Measurements from ENCODE around the gene RFX6.
"Not testable (repeated sequence)": the region's sequence is repeated elsewhere in the genome, so short reads cannot be mapped to it uniquely, and the experiment has no call there.

The RFX6 gene, protein sequence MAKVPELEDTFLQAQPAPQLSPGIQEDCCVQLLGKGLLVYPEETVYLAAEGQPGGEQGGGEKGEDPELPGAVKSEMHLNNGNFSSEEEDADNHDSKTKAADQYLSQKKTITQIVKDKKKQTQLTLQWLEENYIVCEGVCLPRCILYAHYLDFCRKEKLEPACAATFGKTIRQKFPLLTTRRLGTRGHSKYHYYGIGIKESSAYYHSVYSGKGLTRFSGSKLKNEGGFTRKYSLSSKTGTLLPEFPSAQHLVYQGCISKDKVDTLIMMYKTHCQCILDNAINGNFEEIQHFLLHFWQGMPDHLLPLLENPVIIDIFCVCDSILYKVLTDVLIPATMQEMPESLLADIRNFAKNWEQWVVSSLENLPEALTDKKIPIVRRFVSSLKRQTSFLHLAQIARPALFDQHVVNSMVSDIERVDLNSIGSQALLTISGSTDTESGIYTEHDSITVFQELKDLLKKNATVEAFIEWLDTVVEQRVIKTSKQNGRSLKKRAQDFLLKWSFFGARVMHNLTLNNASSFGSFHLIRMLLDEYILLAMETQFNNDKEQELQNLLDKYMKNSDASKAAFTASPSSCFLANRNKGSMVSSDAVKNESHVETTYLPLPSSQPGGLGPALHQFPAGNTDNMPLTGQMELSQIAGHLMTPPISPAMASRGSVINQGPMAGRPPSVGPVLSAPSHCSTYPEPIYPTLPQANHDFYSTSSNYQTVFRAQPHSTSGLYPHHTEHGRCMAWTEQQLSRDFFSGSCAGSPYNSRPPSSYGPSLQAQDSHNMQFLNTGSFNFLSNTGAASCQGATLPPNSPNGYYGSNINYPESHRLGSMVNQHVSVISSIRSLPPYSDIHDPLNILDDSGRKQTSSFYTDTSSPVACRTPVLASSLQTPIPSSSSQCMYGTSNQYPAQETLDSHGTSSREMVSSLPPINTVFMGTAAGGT

DNA sequence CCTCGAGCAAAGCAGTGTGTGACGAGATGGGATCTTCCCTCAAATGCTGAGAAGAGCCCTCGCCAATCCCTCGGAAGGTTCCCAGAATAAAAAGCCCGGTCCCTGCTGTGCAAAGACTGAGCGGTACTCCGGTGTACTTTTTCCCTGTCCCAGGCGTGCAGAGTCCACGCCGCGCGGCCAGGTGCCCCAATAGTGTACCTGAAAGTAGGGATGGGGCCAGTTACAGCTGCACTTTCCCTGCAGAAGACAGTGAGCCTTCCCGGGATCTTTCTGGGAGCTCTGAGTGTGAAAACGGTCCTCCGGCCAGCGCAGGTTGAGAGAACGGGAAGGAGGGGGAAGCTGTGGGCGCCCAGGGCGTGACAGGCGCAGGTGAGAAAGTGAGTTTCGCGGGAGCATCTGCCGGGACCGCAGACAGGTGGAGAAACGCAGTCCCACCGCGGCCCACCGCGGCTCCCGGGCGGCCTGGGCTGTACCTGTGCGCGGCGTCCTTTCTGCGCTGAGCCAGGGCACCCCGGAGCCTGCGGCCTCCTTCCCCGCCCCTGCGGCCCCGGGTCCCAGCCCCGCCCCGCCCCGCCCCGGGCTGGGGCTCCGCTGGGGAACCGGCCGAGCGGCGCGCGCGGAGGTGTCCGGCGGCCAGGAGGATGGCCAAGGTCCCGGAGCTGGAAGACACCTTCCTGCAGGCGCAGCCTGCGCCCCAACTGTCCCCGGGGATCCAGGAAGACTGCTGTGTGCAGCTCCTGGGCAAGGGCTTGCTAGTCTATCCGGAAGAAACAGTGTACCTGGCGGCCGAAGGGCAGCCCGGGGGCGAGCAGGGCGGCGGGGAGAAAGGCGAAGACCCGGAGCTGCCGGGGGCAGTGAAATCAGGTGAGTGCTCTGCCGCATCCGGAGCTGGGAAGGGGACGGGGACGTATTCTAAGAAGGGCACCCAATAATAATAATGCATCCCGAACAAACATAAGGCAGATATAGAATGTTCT lies at the start of gene RFX6:
TSS of gene RFX6 (plus strand) at position 608 of the 977 bp plus-strand sequence. CDS start at position 642, 34 bp downstream.
- peaks cover 4% of the 10 kb centered on the region for H3K9me3 Mint-ChIP-seq
- H3K27ac Mint-ChIP-seq: no peak within 1 kb of the TSS
- peaks cover 8% of the 10 kb centered on the region for H3K4me1 Mint-ChIP-seq
- DNase-seq (no peak), ATAC-seq (peak; percentile 15)
- H3K27me3 Mint-ChIP-seq: peaks cover 38% of the 10 kb centered on the region
- no peaks in the 10 kb centered on the region for H3K36me3 Mint-ChIP-seq (ENCODE audit: low read depth)
- H3K4me3 Mint-ChIP-seq: peak within 1 kb of the TSS; percentile 40

DNA sequence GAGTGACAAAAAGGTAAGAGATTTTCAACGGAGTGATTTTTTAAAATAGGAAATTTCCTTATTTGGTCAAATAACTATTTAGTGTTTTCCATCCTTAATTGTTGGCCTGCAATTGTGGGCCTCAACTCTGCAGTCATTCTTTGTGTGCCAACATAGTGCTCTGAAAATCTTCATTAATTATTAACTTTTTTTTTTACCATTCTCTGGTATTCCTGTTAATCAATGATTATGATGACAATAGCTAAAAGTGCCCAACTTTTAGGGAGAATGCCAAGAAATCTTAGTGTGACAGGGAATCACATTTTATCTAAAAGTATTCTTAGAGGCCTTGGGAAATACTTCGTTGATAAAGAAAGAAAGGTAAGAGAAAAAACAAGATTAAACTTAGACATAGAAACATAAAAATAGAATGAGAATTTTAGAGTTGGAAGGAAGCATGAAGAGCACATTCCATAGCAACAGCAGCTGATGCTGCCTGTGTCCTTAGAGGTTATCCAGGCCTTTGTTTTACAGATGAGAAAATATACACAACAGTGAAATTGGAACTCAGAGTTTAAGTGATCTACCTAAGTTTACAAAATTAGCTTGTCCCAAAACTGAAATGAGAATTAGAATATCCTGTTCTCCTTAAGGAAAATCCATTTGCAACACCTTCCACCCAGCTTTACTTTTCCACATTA lies 49.3 kb upstream of the RFX6 start:
- Mint-ChIP-seq H3K27ac (no peak overlapping the region), H3K9me3 (peaks cover 6% of the 10 kb centered on the region), H3K4me3 (no peak overlapping the region), H3K27me3 (no peaks in the 10 kb centered on the region), H3K36me3 (ENCODE audit: low read depth) (no peaks in the 10 kb centered on the region), H3K4me1 (no peaks in the 10 kb centered on the region)
- DNase-seq: no peak
- no peak for ATAC-seq

DNA sequence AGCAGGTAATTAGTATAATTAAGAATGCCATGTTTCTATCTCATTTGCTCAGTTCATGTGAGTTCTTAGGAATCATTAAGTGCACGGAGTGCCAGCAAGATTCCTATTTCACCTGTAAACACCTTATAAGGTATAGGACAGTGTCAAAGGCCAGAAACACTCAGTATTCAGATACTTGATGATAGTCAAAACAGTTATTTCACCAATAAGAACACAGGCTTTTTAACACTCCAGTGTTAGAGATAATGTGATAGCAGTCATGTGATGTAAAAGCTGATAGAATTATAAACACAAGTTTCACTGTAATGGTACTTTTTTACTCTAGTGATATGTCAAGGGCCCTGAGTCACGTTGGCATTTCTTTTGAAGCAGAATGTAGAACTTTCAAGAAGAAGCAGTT lies 48.1 kb upstream of the RFX6 start, which contains the start of gene GPRC6A:
TSS of gene GPRC6A (minus strand) at position 101 of the 400 bp plus-strand sequence. CDS start at position 31, 70 bp downstream.
- Mint-ChIP-seq H3K27ac (no peak within 1 kb of the TSS), H3K36me3 (ENCODE audit: low read depth) (no peaks in the 10 kb centered on the region), H3K27me3 (no peaks in the 10 kb centered on the region), H3K4me1 (no peaks in the 10 kb centered on the region), H3K9me3 (no peaks in the 10 kb centered on the region), H3K4me3 (no peak within 1 kb of the TSS)
- no peak for ATAC-seq
- no peak for DNase-seq

DNA sequence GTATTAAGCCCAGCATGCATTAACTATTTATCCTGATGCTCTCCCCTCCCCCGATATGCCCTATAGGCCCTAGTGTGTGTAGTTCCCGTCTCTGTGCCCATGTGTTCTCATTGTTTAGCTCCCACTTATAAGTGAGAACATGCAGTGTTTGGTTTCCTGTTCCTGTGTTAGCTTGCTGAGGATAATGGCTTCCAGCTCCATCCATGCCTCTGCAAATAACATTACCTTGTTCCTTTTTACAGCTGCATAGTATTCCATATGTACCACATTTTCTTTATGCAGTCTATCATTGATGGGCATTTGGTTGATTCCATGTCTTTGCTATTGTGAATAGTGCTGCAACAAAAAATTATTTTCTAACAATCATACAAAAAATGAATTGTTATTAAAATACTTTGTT lies 42.5 kb upstream of the RFX6 start:
- H3K27me3 Mint-ChIP-seq; H3K27ac Mint-ChIP-seq; H3K36me3 Mint-ChIP-seq (ENCODE audit: low read depth); H3K4me3 Mint-ChIP-seq; DNase-seq; H3K4me1 Mint-ChIP-seq; ATAC-seq; H3K9me3 Mint-ChIP-seq: not testable (repeated sequence)

DNA sequence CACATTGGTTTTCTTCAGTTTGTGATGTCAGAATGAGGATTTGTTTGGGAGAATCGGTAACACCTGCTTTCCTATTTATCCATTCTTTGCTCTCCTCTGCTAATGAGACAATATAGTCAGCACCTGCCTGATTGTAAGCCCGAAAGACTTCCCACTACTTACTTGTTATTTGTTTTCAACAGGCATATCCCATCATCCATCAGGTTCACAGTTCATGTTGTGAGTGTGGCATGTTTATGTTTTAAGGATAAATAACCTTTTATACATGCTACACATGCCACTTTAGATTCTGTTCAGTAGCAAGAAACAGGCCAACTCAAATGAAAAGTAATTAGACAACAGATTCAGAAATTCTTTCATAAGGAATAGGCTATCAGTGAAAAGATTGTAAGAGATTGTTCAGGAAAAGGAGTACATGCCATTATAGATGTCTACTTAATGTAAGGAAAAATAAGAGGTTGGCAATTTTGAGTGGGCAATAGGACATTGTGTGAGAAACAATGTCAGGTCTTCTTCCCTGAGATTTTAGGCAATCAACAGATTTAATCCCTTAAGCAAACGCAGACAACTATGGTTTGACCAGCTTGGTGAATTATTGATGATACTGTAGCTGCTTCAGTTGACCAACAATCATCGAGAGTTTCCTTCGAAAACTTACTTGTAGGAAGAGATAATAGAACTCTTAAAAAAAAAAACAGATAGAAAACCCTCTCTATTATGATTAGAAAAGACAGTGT lies 40.3 kb upstream of the RFX6 start:
- ATAC-seq (no peak), DNase-seq (no peak)
- H3K36me3 Mint-ChIP-seq (ENCODE audit: low read depth): no peaks in the 10 kb centered on the region
- no peaks in the 10 kb centered on the region for H3K27me3 Mint-ChIP-seq
- H3K27ac Mint-ChIP-seq: no peak overlapping the region
- no peaks in the 10 kb centered on the region for H3K9me3 Mint-ChIP-seq
- no peaks in the 10 kb centered on the region for H3K4me1 Mint-ChIP-seq
- no peak overlapping the region for H3K4me3 Mint-ChIP-seq

DNA sequence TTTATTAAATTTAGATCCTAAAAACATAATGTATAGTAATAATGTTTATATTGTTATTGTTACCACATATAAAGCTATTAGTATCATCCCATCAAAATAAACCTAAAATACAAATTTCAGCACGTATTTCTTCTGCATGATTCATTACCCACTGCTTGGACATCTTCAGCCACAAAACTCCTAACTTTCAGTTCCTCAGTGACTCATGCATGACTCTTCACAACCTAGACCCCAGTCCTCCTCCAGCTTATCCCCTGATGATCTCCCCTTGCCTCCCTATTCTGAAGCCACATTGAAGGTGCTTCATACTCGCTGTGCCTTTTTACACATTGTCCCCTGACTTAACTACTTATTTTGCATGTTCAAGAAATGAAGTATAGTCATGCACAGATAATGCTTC lies 37.0 kb upstream of the RFX6 start:
- Mint-ChIP-seq H3K27me3 (no peaks in the 10 kb centered on the region), H3K9me3 (no peaks in the 10 kb centered on the region), H3K27ac (no peak overlapping the region), H3K36me3 (ENCODE audit: low read depth) (no peaks in the 10 kb centered on the region), H3K4me1 (no peaks in the 10 kb centered on the region), H3K4me3 (no peak overlapping the region)
- ATAC-seq: no peak
- no peak for DNase-seq

DNA sequence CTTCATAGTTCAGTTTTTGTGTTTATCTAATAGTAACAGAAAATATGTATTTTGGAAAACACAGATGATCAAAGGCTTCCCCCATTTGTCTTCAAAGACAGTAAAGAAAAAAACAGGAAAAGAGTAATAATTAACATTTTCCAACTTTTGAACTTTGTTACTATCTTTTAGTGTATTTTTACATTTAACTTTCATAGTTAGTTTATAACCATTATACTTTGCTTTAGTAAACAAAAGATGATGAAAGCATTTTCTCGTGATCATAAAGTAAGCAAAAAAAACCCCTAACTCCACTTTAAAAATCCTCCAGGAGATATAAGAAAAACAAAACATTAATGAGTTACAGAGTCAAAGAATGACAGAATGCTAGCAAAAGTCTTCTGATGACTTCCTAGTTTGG lies 34.6 kb upstream of the RFX6 start:
- Mint-ChIP-seq H3K4me3 (no peak overlapping the region), H3K27ac (no peak overlapping the region), H3K4me1 (no peaks in the 10 kb centered on the region), H3K27me3 (no peaks in the 10 kb centered on the region), H3K36me3 (ENCODE audit: low read depth) (no peaks in the 10 kb centered on the region), H3K9me3 (no peaks in the 10 kb centered on the region)
- no peak for ATAC-seq
- DNase-seq: no peak

DNA sequence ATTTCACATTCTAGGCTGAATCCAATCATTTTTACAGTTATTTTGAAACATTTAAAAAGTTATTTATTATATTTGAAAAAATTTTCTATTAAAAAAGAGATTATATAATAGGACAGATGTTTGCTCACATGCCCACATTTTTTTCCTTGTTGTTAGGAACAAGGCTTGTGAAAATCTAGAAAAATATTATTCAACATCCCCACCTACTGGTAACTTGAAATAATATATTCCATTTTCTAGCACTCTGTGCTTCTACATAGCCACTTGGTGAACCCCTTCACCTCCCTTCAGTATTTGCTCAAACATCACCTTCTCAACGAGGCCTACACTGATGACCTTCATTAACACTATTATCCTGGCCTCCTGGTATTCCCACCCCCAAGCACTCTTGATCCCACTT lies 29.8 kb upstream of the RFX6 start:
- H3K4me3 Mint-ChIP-seq: no peak overlapping the region
- H3K36me3 Mint-ChIP-seq (ENCODE audit: low read depth): no peaks in the 10 kb centered on the region
- peaks cover 3% of the 10 kb centered on the region for H3K27me3 Mint-ChIP-seq
- H3K9me3 Mint-ChIP-seq: no peaks in the 10 kb centered on the region
- H3K4me1 Mint-ChIP-seq: no peaks in the 10 kb centered on the region
- no peak for ATAC-seq
- DNase-seq: no peak
- no peak overlapping the region for H3K27ac Mint-ChIP-seq

DNA sequence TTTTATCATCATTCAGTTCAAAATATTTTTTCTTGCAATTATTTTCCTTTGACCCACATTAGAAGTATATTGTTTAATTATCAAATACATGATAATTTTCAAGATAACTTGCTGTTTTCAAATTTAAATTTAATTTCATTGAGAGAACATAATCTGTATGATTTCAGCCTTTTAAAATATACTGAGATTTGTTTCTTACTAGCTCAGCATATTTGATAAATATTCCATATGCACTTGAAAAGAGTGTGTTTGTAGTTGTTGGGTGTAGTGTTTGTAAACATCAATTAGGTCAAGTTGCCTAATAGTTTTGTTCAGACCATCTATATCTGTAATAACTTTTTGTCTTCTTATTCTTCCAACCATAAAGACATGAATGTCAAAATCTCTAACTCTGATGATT lies 19.0 kb upstream of the RFX6 start:
- no peaks in the 10 kb centered on the region for H3K36me3 Mint-ChIP-seq (ENCODE audit: low read depth)
- no peak overlapping the region for H3K27ac Mint-ChIP-seq
- no peaks in the 10 kb centered on the region for H3K27me3 Mint-ChIP-seq
- H3K4me3 Mint-ChIP-seq: no peak overlapping the region
- no peaks in the 10 kb centered on the region for H3K4me1 Mint-ChIP-seq
- no peak for ATAC-seq
- no peak for DNase-seq
- peaks cover 21% of the 10 kb centered on the region for H3K9me3 Mint-ChIP-seq

DNA sequence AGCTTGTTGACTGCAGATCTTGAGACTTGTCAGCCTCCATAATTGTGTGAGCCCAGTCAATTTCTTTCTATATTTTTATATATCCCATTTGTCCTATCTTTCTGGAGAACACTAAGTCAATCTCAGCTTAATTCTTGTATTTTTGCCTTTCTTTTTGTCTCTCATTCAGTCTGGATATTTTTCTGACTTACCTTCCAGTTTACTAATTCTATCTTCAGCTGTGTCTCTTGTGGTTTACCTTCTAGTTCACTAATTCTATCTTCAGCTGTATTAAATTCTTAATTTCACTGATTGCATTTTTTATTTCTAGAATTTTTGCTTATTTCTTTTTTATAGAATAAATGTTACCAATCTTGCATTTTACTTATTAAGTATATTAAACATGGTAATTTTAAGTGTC lies 17.8 kb upstream of the RFX6 start:
- Mint-ChIP-seq H3K4me3 (no peak overlapping the region), H3K27ac (no peak overlapping the region), H3K9me3 (peaks cover 21% of the 10 kb centered on the region), H3K36me3 (ENCODE audit: low read depth) (no peaks in the 10 kb centered on the region), H3K4me1 (no peaks in the 10 kb centered on the region), H3K27me3 (no peaks in the 10 kb centered on the region)
- no peak for ATAC-seq
- DNase-seq: no peak

DNA sequence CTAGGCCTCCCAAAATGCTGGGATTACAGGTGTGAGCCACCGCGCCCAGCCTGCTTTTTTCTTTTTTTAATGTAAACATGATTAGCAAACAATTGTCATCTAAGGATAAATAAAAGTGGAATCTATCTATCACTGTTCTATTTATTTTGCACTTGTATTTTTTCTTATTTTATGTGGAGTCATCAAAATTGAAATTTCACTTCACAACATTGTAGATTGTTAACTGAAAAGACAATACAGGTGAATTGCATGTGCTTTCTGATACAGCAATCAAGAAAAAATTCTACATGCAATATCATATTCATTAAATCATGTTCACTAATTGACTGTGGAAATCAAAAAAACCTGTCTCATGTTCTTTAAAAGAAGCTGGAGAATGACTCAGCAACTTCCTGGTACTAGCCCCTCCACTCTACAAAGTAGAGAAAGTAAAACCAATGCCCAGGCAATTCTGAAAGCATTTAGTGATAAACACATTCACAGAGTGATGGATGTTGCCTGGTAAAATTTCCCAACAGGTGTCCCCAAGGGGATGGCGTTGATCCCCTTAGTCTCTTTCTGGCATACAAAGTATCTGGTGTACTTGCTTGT lies 10.7 kb upstream of the RFX6 start:
- Mint-ChIP-seq H3K36me3 (ENCODE audit: low read depth) (no peaks in the 10 kb centered on the region), H3K9me3 (peaks cover under 1% of the 10 kb centered on the region)

DNA sequence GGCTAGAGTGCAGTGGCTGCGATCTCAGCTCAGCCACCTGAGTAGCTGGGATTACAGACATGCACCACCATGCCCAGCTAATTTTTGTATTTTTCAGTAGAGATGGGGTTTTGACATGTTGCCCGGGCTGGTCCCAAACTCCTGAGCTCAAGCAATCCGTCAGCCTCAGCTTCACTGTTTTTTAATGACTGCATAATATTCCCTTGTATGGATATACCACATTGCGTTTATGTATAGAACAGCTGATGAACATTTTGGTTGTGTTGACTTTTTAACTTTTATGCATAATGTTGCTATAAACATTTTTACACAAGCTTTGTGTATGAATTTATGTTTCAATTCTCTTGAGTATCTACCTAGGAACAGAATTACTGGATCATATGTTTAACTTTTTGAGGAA lies 4.3 kb upstream of the RFX6 start:
- no peak for DNase-seq
- ATAC-seq: no peak
- Mint-ChIP-seq H3K4me3 (no peak overlapping the region), H3K9me3 (peaks cover 9% of the 10 kb centered on the region), H3K36me3 (ENCODE audit: low read depth) (no peaks in the 10 kb centered on the region), H3K27me3 (peaks cover 39% of the 10 kb centered on the region), H3K27ac (no peak overlapping the region), H3K4me1 (peaks cover 8% of the 10 kb centered on the region)

More for the DNA sequence above, 10.7 kb upstream of the RFX6 start:
- H3K27ac Mint-ChIP-seq: no peak overlapping the region
- no peak overlapping the region for H3K4me3 Mint-ChIP-seq
- H3K27me3 Mint-ChIP-seq: peaks cover 2% of the 10 kb centered on the region
- ATAC-seq: no peak
- no peak for DNase-seq
- no peaks in the 10 kb centered on the region for H3K4me1 Mint-ChIP-seq

DNA sequence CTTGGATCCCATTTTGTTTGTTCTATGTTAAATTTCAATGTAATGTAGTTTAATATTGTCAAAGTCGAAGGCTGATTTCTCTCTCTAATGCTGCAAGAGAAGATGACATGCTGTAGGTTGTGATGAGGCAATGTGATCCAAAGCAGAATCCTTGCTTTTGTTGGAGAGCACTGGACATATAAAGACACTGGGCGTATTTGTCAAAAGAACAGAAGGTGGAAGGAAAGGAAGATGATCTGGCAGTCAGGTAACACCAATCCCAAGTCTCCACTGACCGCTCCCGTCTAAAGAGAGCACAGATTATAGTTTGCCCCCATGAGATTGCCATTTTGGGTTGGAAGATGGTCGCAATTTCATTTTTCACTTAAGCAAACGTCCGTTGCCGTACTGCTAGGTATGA lies 935 bp upstream of the RFX6 start:
- peaks cover 42% of the 10 kb centered on the region for H3K27me3 Mint-ChIP-seq

More for the DNA sequence above, 935 bp upstream of the RFX6 start:
- Mint-ChIP-seq H3K36me3 (ENCODE audit: low read depth) (no peaks in the 10 kb centered on the region), H3K4me1 (peaks cover 8% of the 10 kb centered on the region), H3K27ac (no peak overlapping the region), H3K4me3 (peak overlapping the region; percentile 40), H3K9me3 (peaks cover 9% of the 10 kb centered on the region)
- ATAC-seq: no peak
- no peak for DNase-seq
